DOHH2 (cell line): ENCODE data around the gene ABHD18.
"Not testable (repeated sequence)": the region's sequence is repeated elsewhere in the genome, so short reads cannot be mapped to it uniquely, and the experiment has no call there.

Source experiments
- H3F3A ChIP-seq: fragments of 200-600 bp; sonication (generic), shearing (Covaris generic); 2 replicates; pipeline ENCODE4 v1.6.0; 2016; ENCODE audit warnings: antibody characterized with exemption, mild to moderate bottlenecking; ENCODE audit not compliant: control insufficient read depth, insufficient read depth
- H3K27ac ChIP-seq: fragments of 200-600 bp; sonication (generic); 2 replicates; pipeline ENCODE4 v1.5.1; 2014; ENCODE audit warnings: low read depth, mild to moderate bottlenecking, low read length, moderate library complexity
- H3K27me3 ChIP-seq: fragments of 200-600 bp; sonication (generic); 2 replicates; pipeline ENCODE4 v1.6.1; 2014; ENCODE audit warnings: mild to moderate bottlenecking, low read length, mixed read lengths; ENCODE audit not compliant: control insufficient read depth
- H3K36me3 ChIP-seq: fragments of 200-600 bp; sonication (generic); 2 replicates; pipeline ENCODE4 v1.6.1; 2014; ENCODE audit warnings: mild to moderate bottlenecking, low read length, moderate library complexity, mixed read lengths; ENCODE audit not compliant: control insufficient read depth
- H3K4me1 ChIP-seq: fragments of 200-600 bp; sonication (generic); 2 replicates; pipeline ENCODE4 v1.6.1; 2014; ENCODE audit warnings: mild to moderate bottlenecking, low read length, mixed read lengths; ENCODE audit not compliant: control insufficient read depth
- H3K4me2 ChIP-seq: fragments of 200-600 bp; sonication (generic); 2 replicates; pipeline ENCODE4 v1.6.0; 2014; ENCODE audit warnings: mild to moderate bottlenecking, low read length, moderate library complexity
- H3K4me3 ChIP-seq: fragments of 200-600 bp; sonication (generic); 2 replicates; pipeline ENCODE4 v1.5.1; 2014; ENCODE audit warnings: mild to moderate bottlenecking, low read length, mixed read lengths
- H3K79me2 ChIP-seq: fragments of 200-600 bp; sonication (generic); 2 replicates; pipeline ENCODE4 v1.6.1; 2014; ENCODE audit warnings: mild to moderate bottlenecking, low read length, mixed read lengths; ENCODE audit not compliant: control insufficient read depth
- H3K9me2 ChIP-seq: fragments of 200-600 bp; sonication (generic); replicated peaks from 2 replicates; pipeline ENCODE4 v1.6.1; 2014; ENCODE audit warnings: mild to moderate bottlenecking, low read length, mixed read lengths; ENCODE audit not compliant: control insufficient read depth
- H3K9me3 ChIP-seq: fragments of 200-600 bp; sonication (generic); 2 replicates; pipeline ENCODE4 v1.6.1; 2014; ENCODE audit warnings: antibody characterized with exemption, low read length, mixed read lengths; ENCODE audit not compliant: control insufficient read depth, insufficient read depth
- H4K20me1 ChIP-seq: fragments of 200-600 bp; sonication (generic); 2 replicates; pipeline ENCODE4 v1.6.0; 2014; ENCODE audit warnings: low read depth, mild to moderate bottlenecking, antibody characterized with exemption, low read length, moderate library complexity; ENCODE audit not compliant: control insufficient read depth, insufficient read depth
- CTCF ChIP-seq: fragments of 200-600 bp; sonication (generic); IDR thresholded peaks from one replicate; pipeline ENCODE4 v1.5.1; 2014; ENCODE audit warnings: antibody characterized with exemption, mild to moderate bottlenecking, low read depth, low read length; ENCODE audit not compliant: poor library complexity, severe bottlenecking
- EZH2phosphoT487 ChIP-seq: fragments of 200-600 bp; sonication (generic); IDR thresholded peaks from 2 replicates; pipeline ENCODE4 v1.6.1; 2017; ENCODE audit warnings: borderline replicate concordance, mild to moderate bottlenecking, antibody characterized with exemption, low read length, moderate library complexity, mixed read lengths

The ABHD18 gene

DNA sequence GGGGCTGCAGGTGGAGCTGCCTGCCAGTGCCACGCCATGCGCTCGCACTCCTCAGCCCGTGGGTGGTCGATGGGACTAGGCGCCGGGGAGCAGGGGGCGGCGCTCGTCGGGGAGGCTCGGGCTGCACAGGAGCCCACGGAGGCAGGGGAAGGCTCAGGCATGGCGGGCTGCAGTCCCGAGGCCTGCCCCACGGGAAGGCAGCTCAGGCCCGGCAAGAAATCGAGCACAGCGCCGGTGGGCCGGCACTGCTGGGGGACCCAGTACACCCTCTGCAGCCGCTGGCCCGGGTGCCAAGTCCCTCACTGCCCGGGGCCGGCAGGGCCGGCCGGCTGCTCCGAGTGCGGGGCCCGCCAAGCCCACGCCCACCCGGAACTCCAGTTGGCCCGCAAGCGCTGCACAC lies 82.3 kb downstream of the ABHD18 start:
- H3K9me3 ChIP-seq, H3K4me2 ChIP-seq, H3F3A ChIP-seq, H3K27me3 ChIP-seq, H3K27ac ChIP-seq, H3K36me3 ChIP-seq, H3K4me3 ChIP-seq, H3K9me2 ChIP-seq, H3K79me2 ChIP-seq, H4K20me1 ChIP-seq, H3K4me1 ChIP-seq: not testable (repeated sequence)

- H3K4me3 ChIP-seq, H3K79me2 ChIP-seq, H3K9me2 ChIP-seq, H4K20me1 ChIP-seq, H3F3A ChIP-seq, H3K4me1 ChIP-seq, H3K9me3 ChIP-seq, H3K4me2 ChIP-seq, H3K27ac ChIP-seq, H3K27me3 ChIP-seq, H3K36me3 ChIP-seq: not testable (repeated sequence)
- TF ChIP-seq CTCF, result peak; percentile 39
Observed at GRCh38 chr4:128051229-128051628, 86.0 kb downstream of the ABHD18 start.

DNA sequence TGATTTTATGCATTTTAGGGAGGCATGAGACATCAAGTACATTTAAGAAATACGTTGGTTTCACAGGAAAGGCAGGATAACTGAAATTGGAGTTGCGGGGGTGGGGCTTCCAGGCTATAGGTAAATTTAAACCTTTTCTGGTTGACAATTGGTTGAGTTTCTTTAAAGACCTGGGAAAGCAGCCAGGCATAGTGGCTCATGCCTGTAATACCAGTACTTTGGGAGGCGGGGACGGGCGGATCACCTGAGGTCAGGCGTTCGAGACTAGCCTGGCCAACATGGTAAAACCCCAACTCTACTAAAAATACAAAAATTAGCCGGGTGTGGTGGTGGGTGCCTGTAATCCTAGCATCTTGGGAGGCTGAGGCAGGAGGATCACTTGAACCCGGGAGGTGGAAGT lies 89.7 kb downstream of the ABHD18 start:
- H3K4me2 ChIP-seq, H3K4me3 ChIP-seq, H3K9me2 ChIP-seq, H3K27me3 ChIP-seq, H3K4me1 ChIP-seq, H3F3A ChIP-seq, H4K20me1 ChIP-seq, H3K36me3 ChIP-seq, H3K27ac ChIP-seq, H3K9me3 ChIP-seq, H3K79me2 ChIP-seq: not testable (repeated sequence)

- not testable (repeated sequence) for H3F3A ChIP-seq, H4K20me1 ChIP-seq, H3K36me3 ChIP-seq, H3K9me3 ChIP-seq, H3K27me3 ChIP-seq, H3K4me3 ChIP-seq, H3K79me2 ChIP-seq, H3K9me2 ChIP-seq, H3K27ac ChIP-seq, H3K4me2 ChIP-seq, H3K4me1 ChIP-seq
Observed at GRCh38 chr4:128055441-128056206, 90.4 kb downstream of the ABHD18 start.

- Histone ChIP-seq H3K4me3 (no peak overlapping the region), H3F3A (no peaks in the 10 kb centered on the region; the same call in 1 of the 2 replicates), H3K27ac (no peak overlapping the region), H3K9me3 (no peaks in the 10 kb centered on the region), H4K20me1 (no peaks in the 10 kb centered on the region), H3K36me3 (no peaks in the 10 kb centered on the region), H3K4me2 (no peak overlapping the region), H3K27me3 (0 out of 2 replicates have a peak, but pooled peaks cover 2% of the 10 kb centered on the region), H3K4me1 (peaks cover 10% of the 10 kb centered on the region), H3K9me2 (no peaks in the 10 kb centered on the region), H3K79me2 (no peaks in the 10 kb centered on the region)
- no peak for TF ChIP-seq EZH2phosphoT487
- no peak for TF ChIP-seq CTCF
Observed at GRCh38 chr4:128056396-128056795, 91.2 kb downstream of the ABHD18 start.
